Endothelial cell of umbilical vein (primary cell): ENCODE results near the gene LTBP2. TPM values are rescaled to one million over a fixed set of nuclear protein-coding genes. Genes with fewer than 3 reads are reported as not detected.
A peak's percentile ranks its signal among the peaks of the same experiment; 100 is the strongest.

Experiments used
- BruUV-seq: library from RNA; stranded (reverse); fragments of 400-500 nt; replicated peaks from 2 replicates; lab custom pipeline; 2021; lab: Mats Ljungman, UMichigan
- CTCF ChIA-PET: fragments of 300-600, 350-600 bp; sonication (Branson Sonifier 250); formaldehyde crosslinking; loops from one replicate; lab custom pipeline; 2021; ENCODE audit warnings: antibody characterized with exemption, inconsistent platforms; lab: Charles Lee
- POLR2A ChIA-PET: fragments of 300-600, 350-600 bp; sonication (Branson Sonifier 250); formaldehyde crosslinking; loops from one replicate; lab custom pipeline; 2021; ENCODE audit warnings: antibody characterized with exemption, inconsistent platforms; lab: Charles Lee
- DNase-seq: peaks from one replicate; pipeline ENCODE4 v3.0.0-alpha.2; 2011; ENCODE audit warnings: low read depth, low spot score
- FAIRE-seq: peaks from 2 replicates; lab custom pipeline; 2011; peaks lifted over from hg19 to GRCh38; lab: Jason Lieb, UNC
- H2AFZ ChIP-seq: 2 replicates; pipeline ENCODE4 v1.6.0; 2012; ENCODE audit warnings: low read depth, low read length, control low read depth, inconsistent platforms
- H3K27ac ChIP-seq: 2 replicates; pipeline ENCODE4 v1.5.1; 2011; ENCODE audit warnings: low read depth, mild to moderate bottlenecking, control low read depth, low read length, moderate library complexity; ENCODE audit not compliant: insufficient read depth
- H3K27me3 ChIP-seq, 2 experiments: 2 replicates each; pipeline versions ENCODE4 v1.6.0 to v1.6.1; 2011; ENCODE audit warnings: low read length in 2 of 2, mixed read lengths in 1 of 2; ENCODE audit not compliant: control insufficient read depth in 2 of 2, insufficient read depth in 2 of 2
- H3K36me3 ChIP-seq, 2 experiments: 2 replicates in 1 of 2; 3 replicates in 1 of 2; pipeline ENCODE4 v1.5.1; 2011; ENCODE audit warnings: low read length in 2 of 2, mild to moderate bottlenecking in 1 of 2, moderate library complexity in 1 of 2; ENCODE audit not compliant: control insufficient read depth in 2 of 2, insufficient read depth in 2 of 2; ENCODE audit errors: extremely low read depth in 1 of 2
- H3K4me1 ChIP-seq: 3 replicates; pipeline ENCODE4 v1.5.1; 2011; ENCODE audit warnings: mild to moderate bottlenecking, low read length; ENCODE audit not compliant: control insufficient read depth, insufficient read depth; ENCODE audit errors: extremely low read depth
- H3K4me2 ChIP-seq: 2 replicates; pipeline ENCODE4 v1.6.1; 2011; ENCODE audit warnings: low read length, control low read depth, mixed read lengths; ENCODE audit not compliant: insufficient read depth
- H3K4me3 ChIP-seq, 3 experiments: fragments of 200-600 bp in 1 of 3; sonication (generic), shearing (Covaris generic) in 1 of 3; replicated peaks in 1 of 3; 2 replicates each; pipeline ENCODE4 v1.5.1; 2011 to 2016; ENCODE audit warnings: control low read depth in 3 of 3, low read length in 3 of 3, mild to moderate bottlenecking in 2 of 3, inconsistent platforms in 1 of 3, low read depth in 1 of 3, moderate library complexity in 1 of 3; ENCODE audit not compliant: insufficient read depth in 1 of 3
- H3K79me2 ChIP-seq: 2 replicates; pipeline ENCODE4 v1.6.0; 2012; ENCODE audit warnings: low read length, inconsistent platforms; ENCODE audit not compliant: control insufficient read depth, insufficient read depth
- H3K9ac ChIP-seq: replicated peaks from 2 replicates; pipeline ENCODE3; 2011; ENCODE audit warnings: low read length, control low read depth; ENCODE audit not compliant: insufficient read depth; ENCODE audit errors: extremely low read depth
- H3K9me1 ChIP-seq: replicated peaks from 3 replicates; pipeline ENCODE4 v1.6.0; 2011; ENCODE audit warnings: mild to moderate bottlenecking, low read length; ENCODE audit not compliant: control insufficient read depth, insufficient read depth; ENCODE audit errors: extremely low read depth
- H3K9me3 ChIP-seq: replicated peaks from 2 replicates; pipeline ENCODE4 v1.5.1; 2012; ENCODE audit warnings: low read length, inconsistent platforms; ENCODE audit not compliant: control insufficient read depth, insufficient read depth
- H4K20me1 ChIP-seq: replicated peaks from 2 replicates; pipeline ENCODE3; 2011; ENCODE audit warnings: mild to moderate bottlenecking, low read length; ENCODE audit not compliant: control insufficient read depth, insufficient read depth; ENCODE audit errors: extremely low read depth
- CTCF ChIP-seq, 2 donors: IDR thresholded peaks; 1 replicate in 1 of 2; 2 replicates in 1 of 2; pipeline ENCODE4 v1.5.1; 2011; ENCODE audit warnings: low read length in 2 of 2, mild to moderate bottlenecking in 2 of 2, moderate library complexity in 2 of 2, control low read depth in 1 of 2, inconsistent platforms in 1 of 2, low read depth in 1 of 2; ENCODE audit not compliant: insufficient read depth in 1 of 2; ENCODE audit errors: extremely low read depth in 1 of 2
- EZH2 ChIP-seq: IDR thresholded peaks from 2 replicates; pipeline ENCODE4 v1.6.1; 2012; ENCODE audit warnings: borderline replicate concordance, low read depth, mild to moderate bottlenecking, moderate library complexity, low read length, inconsistent platforms; ENCODE audit not compliant: severe bottlenecking
- FOS ChIP-seq: IDR thresholded peaks from 2 replicates; pipeline ENCODE4 v1.6.1; 2011; ENCODE audit warnings: mild to moderate bottlenecking, low read length, moderate library complexity, borderline replicate concordance; ENCODE audit not compliant: insufficient read depth
- GATA2 ChIP-seq: IDR thresholded peaks from 2 replicates; pipeline ENCODE4 v1.7.0; 2011; ENCODE audit warnings: low read depth, mild to moderate bottlenecking, moderate library complexity, mixed read lengths, low read length; ENCODE audit not compliant: insufficient read length, insufficient read depth
- JUN ChIP-seq: IDR thresholded peaks from 2 replicates; pipeline ENCODE4 v1.6.1; 2011; ENCODE audit warnings: borderline replicate concordance, low read depth; ENCODE audit not compliant: insufficient read length, insufficient read depth
- MAX ChIP-seq: IDR thresholded peaks from 2 replicates; pipeline ENCODE4 v1.6.1; 2011; ENCODE audit not compliant: insufficient read depth, insufficient read length
- MYC ChIP-seq: IDR thresholded peaks from one replicate; pipeline ENCODE4 v1.6.1; 2011; ENCODE audit warnings: mild to moderate bottlenecking, low read depth, low read length
- POLR2A ChIP-seq: IDR thresholded peaks from 2 replicates; pipeline ENCODE4 v1.6.1; 2012; ENCODE audit warnings: low read depth, mild to moderate bottlenecking, control low read depth, low read length
- POLR2AphosphoS5 ChIP-seq: IDR thresholded peaks from 2 replicates; pipeline ENCODE4 v1.6.1; 2012; ENCODE audit warnings: low read depth, mild to moderate bottlenecking, control low read depth, low read length, moderate library complexity; ENCODE audit not compliant: insufficient read depth
- dilution Hi-C: fragments of 300-500 bp; cut with MboI; formaldehyde crosslinking; loops from one replicate; pipeline ENCODE4 v1.15.0; 2019; ENCODE audit warnings: low sequenced_read_pairs; ENCODE audit not compliant: extremely low pct_ligation_motif_present
- intact Hi-C: fragments of 100-400 bp; cut with micrococcal nuclease; formaldehyde crosslinking; loops from one replicate; pipeline ENCODE4 v1.10.0; 2022
- polyA plus RNA-seq, 4 experiments: library from polyadenylated mRNA; depleted of rRNA in 3 of 4; stranded (reverse) in 3 of 4; unstranded in 1 of 4; fragments of >200 nt; gene quantifications; 2 replicates each; pipeline versions ENCODE4 v1.2.1 to v1.2.3, GENCODE V29; 2011 to 2012; ENCODE audit warnings: missing spikeins in 1 of 4
- total RNA-seq: library from RNA; stranded (reverse); gene quantifications from 2 replicates; pipeline ENCODE4 v1.2.3, GENCODE V29; 2021

Gene LTBP2
- total and polyA plus RNA-seq, 2 donors (not counting 3 experiments of a cell fraction or from before 2014, with no cell fraction given): 209 to 268 TPM

GRCh38 chr14:74501135-74501614 is 110.9 kb downstream of the LTBP2 start:
- dilution Hi-C loops: no loop called here
- Histone ChIP-seq H3K4me2 (no peak overlapping the region), H3K27ac (no peak overlapping the region), H3K9me1 (no peaks in the 10 kb centered on the region), H4K20me1 (no peaks in the 10 kb centered on the region), H2AFZ (no peak overlapping the region), H3K4me3 (no peak overlapping the region), H3K36me3 (peaks cover 32 to 53% of the 10 kb centered on the region in 2 experiments), H3K9ac (no peak overlapping the region), H3K79me2 (no peaks in the 10 kb centered on the region), H3K27me3 (no peaks in the 10 kb centered on the region), H3K9me3 (no peaks in the 10 kb centered on the region), H3K4me1 (no peaks in the 10 kb centered on the region)
- CTCF ChIA-PET: no interaction called here
- no TSS peak for BruUV-seq
- intact Hi-C loops: loop anchor here (1.0 to 5.0 kb wide), 2 partner anchors 107 to 301 kb away; no protein-coding TSS in a partner anchor
- no peak for FAIRE-seq
- peak; percentile 60 to 74 for TF ChIP-seq CTCF (IDR thresholded peaks at IDR 0.05; ENCODE audit: extremely low read depth in 1 of 2, insufficient read depth in 1 of 2, low read depth in 1 of 2, low read length in 2 of 2)
- TF ChIP-seq MYC: no peak
- no peak for TF ChIP-seq FOS
- no peak for TF ChIP-seq POLR2A
- POLR2A ChIA-PET: no interaction called here
- peak; percentile 62 for DNase-seq

- no peak for FAIRE-seq
- TF ChIP-seq JUN: no peak
- no peak for TF ChIP-seq EZH2
- no peak for TF ChIP-seq FOS
- no peak for TF ChIP-seq MAX
- no peak for TF ChIP-seq CTCF (IDR thresholded peaks at IDR 0.05; ENCODE audit: extremely low read depth in 1 of 2, insufficient read depth in 1 of 2, low read depth in 1 of 2, low read length in 2 of 2)
- TF ChIP-seq POLR2AphosphoS5: no peak
- no peak for TF ChIP-seq MYC
- no peak for TF ChIP-seq POLR2A
- no peak for TF ChIP-seq GATA2
- H3K4me2 ChIP-seq: no peak overlapping the region
- H3K79me2 ChIP-seq: no peaks in the 10 kb centered on the region
- H3K4me3 ChIP-seq: no peak overlapping the region
- dilution Hi-C loops (no loop called here), intact Hi-C loops (loop anchor here (1.0 to 5.0 kb wide), 2 partner anchors 108 to 302 kb away; no protein-coding TSS in a partner anchor)
- H3K36me3 ChIP-seq: peaks cover 26 to 51% of the 10 kb centered on the region in 2 experiments
- POLR2A ChIA-PET: no interaction called here
- H3K9ac ChIP-seq: no peak overlapping the region
- H3K4me1 ChIP-seq: peaks cover under 1% of the 10 kb centered on the region
- no TSS peak for BruUV-seq
- no peak for DNase-seq
- no peaks in the 10 kb centered on the region for H3K9me1 ChIP-seq
- H3K27me3 ChIP-seq: no peaks in the 10 kb centered on the region
- H3K9me3 ChIP-seq: no peaks in the 10 kb centered on the region
- no peak overlapping the region for H3K27ac ChIP-seq
- no peaks in the 10 kb centered on the region for H4K20me1 ChIP-seq
- no peak overlapping the region for H2AFZ ChIP-seq
- CTCF ChIA-PET: no interaction called here
Measured at GRCh38 chr14:74500417-74501134, 111.5 kb downstream of the LTBP2 start.
